NCI-H1105 (cell line): ENCODE measurements around the gene CEBPE.
"Not testable (repeated sequence)": the region's sequence is repeated elsewhere in the genome, so short reads cannot be mapped to it uniquely, and the experiment has no call there.

Source experiments
- DNase-seq: peaks from one replicate; lab custom pipeline; 2025; lab: John Stamatoyannopoulos, UW

CEBPE gene

DNA sequence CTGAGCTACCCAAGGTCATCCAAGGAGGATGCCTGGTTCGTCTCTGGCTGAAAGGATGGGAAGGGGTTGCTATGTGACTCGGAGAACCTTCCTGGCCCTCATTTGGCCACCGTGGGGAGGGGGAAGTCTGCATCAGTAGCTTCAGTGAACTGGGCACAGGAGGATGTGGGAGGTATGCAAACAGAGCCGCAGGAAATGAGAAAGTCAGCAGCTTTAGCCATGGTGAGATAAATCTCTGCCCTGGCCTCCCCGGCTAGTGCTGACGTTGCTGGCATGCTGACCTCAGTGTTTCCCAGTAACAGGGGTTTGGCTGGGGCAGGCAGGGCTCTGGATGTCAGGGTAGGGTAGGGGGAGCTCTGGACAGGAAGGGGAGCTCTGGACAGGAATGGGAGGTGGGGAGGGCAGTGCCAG, 2.3 kb upstream of the CEBPE start:
- no peak for DNase-seq

DNA sequence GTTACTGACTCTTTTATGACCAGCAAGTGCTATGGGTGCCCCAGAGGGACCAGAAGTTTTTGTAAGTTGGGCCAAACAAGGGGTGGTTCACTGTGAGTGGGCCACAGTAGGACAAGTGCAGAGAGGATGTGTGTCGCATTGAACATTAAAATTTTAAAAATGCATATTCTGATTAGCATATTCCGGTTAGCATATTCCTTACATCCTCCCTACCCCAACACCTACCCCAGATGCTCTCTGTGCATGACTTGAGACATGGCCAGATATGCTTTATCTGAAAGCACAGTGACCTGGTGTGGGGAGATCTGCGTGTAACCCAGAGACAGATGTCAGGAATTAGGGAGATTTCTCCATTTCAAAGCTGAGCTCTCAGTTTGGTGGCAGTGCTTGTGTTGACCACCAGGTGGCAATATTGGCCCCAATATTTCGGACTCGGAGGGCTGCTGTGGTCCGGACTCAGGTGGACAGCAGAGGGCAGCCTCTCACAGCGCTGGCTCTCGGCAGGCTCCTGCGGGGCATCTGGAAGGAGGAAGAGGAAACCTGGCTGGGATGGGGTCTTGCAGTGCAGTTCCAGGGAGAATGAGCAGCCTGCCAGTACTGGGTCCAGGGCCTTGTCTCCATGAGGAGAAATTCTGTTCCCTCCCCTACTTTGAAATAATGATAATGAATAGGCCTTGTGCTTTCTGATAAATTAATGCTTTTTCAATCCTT, 1.6 kb upstream of the CEBPE start:
- peak; percentile 78 for DNase-seq

DNA sequence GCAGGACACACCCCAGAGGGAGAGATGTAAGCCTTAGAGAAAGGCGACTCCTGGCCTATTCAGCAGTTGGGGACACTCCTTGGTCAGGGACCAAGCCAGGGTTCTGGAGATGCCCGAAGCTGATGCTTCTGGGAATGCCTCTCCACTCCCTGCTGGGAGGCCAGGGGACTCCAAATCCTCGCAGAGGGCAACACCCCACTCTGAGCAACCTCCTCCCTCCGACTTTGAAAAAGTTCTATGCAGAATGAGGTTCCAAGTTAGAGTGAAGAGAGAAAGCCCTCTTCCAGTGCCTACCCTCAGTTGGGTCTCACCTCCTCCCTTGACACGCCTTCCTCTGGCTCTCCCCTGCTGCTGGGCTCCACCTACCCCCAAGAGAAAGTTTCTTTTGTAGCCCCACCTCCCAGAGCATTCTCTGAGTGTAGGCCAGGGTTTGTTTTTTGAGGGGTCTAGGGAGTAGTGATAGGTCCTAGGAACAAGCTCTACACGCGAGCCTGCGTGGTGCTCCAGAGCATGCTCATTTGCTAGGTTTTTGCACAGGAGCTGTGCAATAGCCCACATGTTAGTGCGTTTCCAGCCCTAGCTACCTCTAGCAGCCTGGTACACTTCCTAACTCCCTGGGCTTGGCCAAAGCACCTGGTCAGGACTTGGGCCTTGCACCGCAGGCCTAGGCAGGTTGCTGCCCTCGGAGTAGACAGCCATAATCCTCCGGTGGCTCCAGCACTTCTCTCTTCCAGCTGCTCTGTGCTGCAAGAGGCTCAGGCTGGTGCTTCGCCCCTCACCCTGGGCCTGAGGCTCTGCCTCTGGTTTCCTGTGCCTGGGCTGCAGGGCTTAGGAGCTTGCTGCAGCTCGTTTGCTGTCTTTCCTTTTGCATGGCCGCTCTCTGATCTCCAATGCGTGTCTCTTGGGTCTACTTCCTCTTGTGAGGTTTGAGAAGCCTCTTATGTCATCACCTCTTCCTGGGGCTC, 590 bp upstream of the CEBPE start:
- no peak for DNase-seq

DNA sequence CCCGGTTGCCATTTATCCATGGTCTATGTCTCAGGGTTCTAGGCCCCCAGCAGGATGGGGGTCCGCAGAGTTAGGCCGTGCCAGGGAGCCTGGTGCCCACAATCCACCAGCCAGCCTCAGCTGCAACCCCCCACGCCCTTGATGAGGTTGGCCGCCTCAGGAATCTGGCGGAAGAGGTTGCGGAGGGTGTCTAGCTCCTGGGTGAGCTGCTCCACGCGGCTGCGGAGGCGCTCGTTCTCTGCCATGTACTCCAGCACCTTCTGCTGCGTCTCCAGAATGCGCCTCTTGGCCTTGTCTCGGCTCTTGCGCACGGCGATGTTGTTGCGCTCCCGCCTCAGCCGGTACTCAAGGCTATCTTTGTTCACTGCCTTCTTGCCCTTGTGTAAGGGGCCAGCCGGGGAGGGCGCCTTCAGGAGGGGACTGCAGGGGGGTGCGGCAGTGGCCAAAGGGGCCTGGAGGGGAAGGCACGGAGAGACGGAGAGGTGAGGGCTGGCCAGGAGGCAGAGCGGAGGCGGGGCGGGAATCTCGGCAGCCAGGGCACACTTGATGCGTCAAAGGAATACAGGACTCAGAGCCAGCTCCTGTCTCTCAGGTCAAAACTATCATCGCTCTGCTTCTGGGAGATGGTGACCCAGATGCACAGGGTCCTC, 1.6 kb downstream of the CEBPE start:
- no peak for DNase-seq

DNA sequence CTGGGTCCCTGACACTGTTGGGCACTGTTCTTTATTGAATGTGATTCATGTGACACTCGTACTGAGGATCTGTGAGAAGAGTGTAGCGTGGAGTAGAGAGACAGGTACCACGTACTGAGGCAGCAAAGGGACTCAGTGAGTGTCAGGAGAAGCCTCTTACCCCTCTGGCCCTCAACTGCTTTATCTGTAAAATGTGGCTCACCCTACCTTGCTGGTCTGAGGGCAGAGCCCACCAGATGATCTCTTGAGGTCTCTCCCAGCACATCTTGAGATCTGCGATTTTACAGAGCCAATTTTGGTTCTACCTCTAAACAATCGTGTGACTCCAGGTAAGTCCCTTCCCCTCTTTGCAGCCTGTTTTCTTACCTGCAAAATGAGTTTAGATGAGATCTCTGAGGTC, 3.1 kb downstream of the CEBPE start:
- DNase-seq = no peak

DNA sequence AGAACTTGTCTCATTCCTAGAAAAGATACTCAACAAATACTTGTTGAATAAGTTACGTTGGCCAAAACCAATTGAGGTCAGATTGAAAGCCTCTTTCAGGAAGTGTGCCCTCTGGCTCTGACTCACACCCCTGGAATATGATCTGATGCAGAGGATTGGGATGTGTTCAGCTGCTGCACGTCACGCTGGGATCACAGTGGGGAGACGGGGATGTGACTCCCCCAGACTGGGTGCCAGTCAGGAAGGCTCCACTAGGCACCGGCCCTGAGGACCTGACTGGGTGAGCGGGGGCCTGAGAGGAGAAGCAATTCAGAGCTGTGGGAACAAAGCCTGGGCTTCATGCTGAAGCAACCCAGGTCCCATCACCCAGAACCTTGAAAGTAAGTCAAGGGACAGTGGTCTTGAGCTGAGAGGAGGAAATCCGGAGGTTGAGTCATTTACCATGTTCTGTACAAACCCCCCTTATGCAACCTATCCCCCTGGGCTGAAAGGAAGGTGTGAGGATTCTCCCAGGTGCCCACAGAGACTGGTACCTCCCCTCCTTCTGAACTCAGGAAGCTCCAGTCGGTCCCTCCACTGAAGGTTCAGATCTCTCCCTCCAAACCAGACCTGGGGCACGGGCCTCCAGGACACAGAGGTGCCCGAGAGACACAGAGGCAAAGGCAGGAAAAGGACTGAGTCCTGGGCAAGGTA, 3.9 kb downstream of the CEBPE start:
- DNase-seq = no peak

DNA sequence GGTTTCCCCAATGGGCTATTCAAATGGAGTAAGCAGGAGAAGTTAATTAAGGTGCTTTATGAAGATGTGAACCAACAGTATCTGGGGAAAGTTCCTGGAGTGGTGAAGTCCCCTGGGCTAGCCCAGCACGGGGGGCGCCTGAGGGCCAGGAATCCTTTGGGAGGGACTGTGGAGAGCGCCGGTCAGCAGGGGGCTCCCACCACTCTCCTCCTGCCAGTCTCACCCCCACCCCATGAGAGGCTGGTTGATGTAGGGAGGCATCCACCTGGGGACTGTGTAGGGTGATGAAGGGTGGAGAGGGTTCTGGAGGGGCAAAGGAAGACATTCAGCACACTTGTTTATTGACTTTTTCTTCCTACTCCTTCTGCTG, 4.4 kb downstream of the CEBPE start:
- no peak for DNase-seq

DNA sequence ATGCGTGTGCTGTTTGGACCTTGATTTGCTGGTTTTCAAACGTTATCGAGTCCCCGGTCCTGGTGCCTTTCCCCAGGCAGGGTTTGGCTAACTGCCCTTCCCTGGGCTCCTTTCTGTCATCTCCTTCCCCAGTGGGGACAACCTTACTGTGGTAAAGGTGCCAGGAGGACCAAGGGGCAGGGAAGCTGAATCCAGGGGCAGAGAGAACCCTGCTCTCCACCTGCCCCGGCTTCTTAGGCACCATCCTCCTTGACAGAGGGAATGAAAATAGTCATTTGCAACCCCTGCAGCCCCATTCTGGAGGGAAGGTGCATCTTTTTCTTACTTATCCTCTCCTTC, 5.0 kb downstream of the CEBPE start:
- DNase-seq = no peak

DNA sequence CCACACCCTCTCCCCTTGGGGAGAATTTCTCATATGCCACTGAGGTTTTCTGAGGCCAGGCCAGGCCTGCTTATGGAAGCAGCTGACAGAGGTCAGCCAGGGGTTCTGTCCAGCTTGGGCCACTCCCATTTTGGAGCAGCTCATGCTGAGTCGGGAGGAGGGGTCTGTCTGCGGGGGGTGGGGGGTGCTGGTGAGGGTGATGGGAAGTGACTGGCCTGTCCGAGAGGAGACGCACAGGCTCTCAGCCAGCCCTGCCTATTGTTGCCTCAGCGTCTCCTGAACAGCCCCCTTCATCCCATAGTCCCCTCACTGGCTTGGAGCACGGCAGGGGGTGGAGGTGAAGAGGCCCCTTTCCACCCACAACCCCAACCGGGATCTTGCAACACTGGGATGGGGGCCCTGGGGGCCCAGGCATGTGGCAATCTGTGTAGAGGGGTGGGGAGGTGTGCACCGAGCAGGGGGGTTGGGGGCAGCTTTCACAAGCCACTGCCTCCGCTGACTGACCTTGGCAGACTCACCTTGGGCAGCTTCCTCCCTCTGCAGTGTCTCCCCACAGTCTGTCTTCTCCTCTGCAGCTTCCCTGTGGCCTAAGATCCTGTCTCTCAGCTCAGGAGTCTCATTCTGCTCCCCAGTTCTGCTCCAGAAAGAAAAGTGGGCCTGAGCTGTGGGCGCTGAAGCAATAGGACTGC, 5.5 kb downstream of the CEBPE start:
- no peak for DNase-seq

DNA sequence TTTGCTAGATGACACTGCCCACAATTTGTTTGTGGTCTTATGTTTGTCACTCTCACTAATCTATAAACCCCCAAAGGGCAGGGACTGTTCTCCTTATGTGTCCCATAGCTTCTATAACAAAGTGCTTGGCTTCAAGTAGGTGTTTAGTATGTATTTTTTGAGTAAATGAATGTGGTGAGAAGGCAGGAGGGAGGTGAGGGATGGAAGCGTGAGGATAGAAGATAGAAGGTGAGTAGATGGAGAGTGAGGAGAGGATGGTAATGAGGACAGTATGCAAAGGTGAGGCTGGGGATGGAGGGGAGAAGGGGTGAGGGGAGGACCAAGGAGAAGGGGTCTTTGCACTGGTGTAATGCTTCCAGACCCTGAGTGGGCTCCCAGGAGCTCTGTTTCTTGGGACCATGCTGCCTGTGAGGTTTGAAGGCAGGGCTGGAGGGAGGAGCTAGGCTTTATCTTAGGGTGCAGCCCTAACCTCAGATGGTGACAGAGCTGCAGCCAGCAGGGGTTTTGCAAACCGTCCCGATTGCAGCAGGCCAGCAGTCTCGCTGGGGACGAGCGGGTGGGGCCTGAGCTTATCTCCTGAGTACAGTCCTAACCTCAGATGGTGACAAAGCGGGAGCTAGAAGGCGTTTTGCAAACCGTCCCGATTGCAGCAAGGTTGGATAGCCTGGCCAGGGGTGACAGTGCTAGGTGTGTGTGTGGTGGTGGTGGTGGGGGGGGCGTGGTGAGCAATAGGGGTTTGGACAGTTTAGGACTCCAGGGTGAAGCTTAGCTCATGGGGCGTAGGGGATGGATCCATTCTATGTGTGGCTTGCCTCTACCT, 6.5 kb downstream of the CEBPE start:
- no peak for DNase-seq

DNA sequence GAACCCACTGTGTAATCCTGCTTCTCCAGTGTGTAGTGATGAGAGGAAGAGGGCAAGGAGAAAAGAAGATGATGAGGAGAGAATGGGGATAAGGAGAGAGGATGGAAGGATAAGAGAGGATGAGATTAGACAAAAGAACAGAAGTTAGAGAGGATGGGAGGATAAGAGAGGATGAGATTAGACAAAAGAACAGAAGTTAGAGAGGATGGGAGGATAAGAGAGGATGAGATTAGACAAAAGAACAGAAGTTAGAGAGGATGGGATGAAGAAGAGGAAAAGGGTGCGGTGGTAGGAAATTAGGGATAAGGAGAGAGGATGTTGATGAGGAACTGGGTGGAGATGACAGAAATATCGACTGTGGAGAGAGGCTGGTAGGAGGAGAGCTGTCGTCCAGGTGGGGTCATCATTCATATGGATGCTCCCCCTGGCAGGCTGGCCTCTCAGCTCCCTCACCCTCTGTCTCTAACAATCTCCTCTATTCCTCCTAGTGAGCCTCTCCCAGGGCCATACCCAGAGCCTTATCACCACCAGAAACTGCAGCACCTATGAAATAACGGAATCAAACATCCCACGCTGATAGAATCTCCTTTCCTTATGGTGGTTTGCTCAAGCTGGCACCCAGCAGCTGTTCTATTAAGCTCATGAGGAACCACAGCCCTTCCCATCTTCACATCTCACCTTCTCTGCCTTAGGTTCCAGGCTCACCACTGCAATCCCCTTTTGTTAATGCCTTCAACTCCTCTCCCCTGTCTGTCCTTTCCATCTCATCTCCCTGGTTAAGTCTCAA, 8.3 kb downstream of the CEBPE start:
- DNase-seq = no peak

DNA sequence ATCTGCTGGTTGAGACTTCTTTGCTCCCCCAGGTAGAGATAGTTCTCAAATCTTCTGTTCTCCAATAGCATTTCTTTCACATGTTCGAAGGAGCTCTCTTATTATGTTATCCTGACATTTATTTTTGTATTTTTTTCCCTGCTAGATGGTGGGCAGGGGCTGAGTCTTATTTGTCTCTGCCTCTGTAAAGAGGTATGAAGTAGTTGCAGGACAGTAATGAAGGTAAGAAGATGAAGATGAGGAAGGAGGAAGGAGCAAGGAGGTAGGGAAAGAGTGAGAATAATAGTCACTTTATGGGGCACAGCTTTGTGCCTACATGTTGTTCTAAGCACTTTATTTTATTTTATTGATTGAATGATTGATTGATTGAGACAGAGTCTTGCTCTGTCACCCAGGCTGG, 9.3 kb downstream of the CEBPE start:
- DNase-seq = no peak

DNA sequence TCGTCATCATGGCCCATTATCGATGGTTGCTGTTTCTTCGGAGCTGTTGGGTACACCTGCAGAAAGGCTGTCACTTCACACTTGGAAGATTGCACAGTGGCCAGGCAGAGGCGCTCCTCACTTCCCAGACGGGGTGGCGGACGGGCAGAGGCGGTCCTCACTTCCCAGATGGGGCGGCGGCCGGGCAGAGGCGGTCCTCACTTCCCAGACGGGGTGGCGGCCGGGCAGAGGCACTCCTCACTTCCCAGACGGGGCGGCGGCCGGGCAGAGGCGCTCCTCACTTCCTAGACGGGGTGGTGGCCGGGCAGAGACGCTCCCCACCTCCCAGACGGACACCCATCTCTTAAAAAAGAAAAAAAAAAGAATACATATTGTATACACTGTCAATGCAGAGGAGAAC, 10.9 kb downstream of the CEBPE start:
- not testable (repeated sequence) for DNase-seq

DNA sequence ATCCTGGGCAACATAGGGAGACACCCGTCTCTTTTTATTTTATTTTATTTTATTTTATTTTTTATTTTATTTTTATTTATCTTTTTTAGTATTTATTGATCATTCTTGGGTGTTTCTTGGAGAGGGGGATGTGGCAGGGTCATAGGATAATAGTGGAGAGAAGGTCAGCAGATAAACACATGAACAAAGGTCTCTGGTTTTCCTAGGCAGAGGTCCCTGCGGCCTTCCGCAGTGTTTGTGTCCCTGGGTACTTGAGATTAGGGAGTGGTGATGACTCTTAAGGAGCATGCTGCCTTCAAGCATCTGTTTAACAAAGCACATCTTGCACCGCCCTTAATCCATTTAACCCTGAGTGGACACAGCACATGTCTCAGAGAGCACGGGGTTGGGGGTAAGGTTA, 11.4 kb downstream of the CEBPE start:
- not testable (repeated sequence) for DNase-seq

DNA sequence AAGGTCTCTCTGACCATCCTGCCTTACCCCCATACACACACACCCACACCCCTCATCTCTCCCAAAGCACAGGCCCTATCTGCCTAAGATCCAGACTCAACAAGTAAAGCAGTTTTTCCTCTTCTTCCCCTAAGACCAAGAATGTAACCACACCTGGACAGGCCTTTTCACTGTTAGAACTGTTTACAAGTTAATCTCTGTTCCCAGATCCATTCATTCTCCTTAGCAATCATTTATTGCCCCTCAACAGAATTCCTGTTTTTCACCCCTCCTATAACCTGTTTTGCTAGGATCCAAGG, 12.4 kb downstream of the CEBPE start:
- DNase-seq = no peak

DNA sequence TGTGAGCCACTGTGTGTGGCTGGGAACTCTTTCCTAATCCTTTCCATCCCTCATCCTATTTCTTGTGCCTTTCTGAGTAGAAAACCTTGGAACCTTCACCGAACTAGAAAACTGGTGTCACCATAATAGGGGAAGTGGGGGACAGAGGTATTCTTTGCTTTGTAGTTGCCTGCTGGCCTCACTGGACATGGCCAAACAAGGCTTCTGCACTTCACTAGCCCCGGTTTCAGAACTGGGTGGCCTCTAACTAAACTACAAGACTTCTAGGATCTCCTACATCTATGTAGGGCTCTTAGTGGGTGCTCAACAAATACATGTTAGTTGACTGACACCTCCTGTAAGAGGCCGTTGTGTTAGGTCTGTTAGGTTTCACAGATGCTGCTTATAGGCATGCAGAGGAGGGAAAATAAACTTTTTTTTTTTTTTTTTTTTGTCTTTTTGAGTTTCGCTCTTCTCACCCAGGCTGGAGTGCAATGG, 13.7 kb downstream of the CEBPE start:
- DNase-seq = no peak

DNA sequence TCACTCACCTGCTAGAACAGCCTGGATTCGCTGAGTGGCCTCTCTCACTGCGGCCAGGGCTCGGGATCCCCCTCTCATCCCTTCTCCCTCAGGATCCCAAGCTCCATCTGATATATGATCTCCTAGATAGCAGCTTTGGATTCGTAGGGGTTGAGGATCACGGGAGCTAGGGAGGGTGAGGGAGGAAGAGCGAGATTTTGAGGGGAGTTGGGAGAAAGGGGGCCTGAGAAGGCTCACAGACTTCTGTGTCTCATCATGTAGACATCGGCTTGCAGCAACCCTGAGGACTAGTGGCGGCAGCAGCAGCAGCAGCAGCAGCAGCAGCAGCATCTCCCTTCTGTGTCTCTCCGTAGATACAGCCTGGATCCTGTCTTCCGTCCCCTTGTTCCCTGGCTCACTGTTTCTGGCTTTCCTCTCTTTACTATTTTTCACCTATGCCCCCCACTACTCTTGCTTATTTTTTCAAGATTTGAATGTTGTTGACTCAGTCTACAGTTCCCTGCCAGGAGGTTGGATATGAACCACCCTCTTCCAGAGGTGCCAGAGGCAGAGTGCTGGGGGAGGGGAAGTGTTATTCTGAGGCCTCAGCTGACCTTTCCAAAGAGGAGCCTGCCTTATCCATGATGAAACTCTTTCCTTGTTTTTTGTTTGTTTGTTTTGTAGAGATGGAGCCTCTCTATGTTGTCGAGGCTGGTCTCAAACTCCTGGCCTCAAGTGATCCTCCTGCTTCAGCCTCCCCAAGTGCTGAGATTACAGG, 14.3 kb downstream of the CEBPE start, which contains the start of gene CIROP:
CIROP (minus strand) TSS at position 399 of the 757 bp plus-strand sequence; CDS start at position 330, 69 bp downstream.
- DNase-seq = no peak

DNA sequence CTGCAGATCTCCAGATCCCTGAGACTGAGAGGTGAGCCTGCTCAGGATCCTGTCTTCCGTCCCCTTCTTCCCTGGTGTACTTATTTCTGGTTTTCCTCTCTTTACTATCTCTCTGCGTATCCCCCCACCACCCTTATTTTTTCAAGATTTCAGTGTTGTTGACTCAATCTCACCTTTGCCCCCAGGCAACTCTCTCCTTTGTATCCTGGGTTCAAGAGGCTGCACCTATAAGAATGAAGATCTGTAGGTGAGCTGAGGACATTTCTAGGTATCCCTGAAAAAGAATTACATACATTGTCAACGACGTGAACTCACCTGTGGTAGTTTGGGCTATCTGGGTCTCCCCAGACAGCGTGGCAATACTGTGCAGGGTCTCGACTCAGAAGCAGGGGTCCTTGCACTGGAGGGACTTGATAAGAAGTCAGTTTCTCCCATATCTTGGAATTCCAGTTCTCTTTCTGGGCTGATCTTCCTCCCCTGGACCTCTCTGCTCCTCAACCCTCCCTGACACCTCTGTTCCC, 14.9 kb downstream of the CEBPE start:
- DNase-seq = no peak

DNA sequence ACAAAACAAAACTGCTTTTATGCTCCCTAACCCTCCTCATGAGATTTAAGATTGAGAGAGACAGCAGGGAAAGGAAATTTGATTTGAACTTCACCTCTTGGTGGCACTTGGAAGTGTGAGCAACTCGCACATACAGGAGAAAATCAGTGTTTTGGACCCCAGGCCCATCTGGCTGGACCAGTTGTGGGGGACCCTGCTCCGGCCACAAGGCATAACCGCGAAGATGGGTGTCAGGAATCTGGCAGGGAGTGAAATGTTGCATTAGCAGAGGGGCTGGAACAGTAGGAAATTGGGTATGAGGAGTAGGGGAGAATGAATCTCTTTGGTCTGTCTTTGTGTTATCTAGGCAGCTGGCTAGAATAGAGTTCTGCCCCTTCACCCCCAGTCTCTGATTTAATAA, 15.5 kb downstream of the CEBPE start:
- no peak for DNase-seq
